Dermis blood vessel endothelial cell (primary cell): Measurements from ENCODE around the gene SNX13. TPM values are rescaled to one million over a fixed set of nuclear protein-coding genes. Genes with fewer than 3 reads are reported as not detected.
"Not testable (repeated sequence)": the region's sequence is repeated elsewhere in the genome, so short reads cannot be mapped to it uniquely, and the experiment has no call there.

ENCODE experiments used
- DNase-seq: peaks from one replicate; pipeline ENCODE4 v3.0.0; 2010
- total RNA-seq: library from RNA; depleted of rRNA; stranded (reverse); fragments of >200 nt; gene quantifications from 2 replicates; pipeline ENCODE4 v1.2.3, GENCODE V29; 2014

The SNX13 gene
- total RNA-seq, 1 donor from 2014 or later, result 35.1 TPM

GRCh38 chr7:17845197-17845547 lies 95.1 kb downstream of the SNX13 start:
- peak; percentile 4 for DNase-seq

GRCh38 chr7:17844514-17845196 lies 95.6 kb downstream of the SNX13 start:
- no peak for DNase-seq

- no peak for DNase-seq
These were observed 96.3 kb downstream of the SNX13 start for GRCh38 chr7:17844022-17844421.

DNA sequence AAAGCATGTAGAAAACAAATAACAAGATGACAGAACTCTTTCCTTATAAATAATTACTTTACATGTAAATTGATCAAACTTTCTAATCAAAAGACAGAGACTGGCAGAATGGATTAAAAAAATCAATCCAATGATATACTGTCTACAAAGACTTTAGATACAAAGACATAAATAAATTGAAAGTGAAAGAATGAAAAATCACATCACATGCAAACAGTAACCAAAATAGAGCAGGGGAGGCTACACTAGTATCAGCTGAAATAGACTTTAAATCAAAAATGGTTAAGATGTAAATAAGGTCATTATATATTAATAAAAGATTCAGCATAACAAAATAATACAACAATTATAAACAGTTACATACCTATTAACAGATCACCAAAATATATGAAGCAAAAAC lies 97.3 kb downstream of the SNX13 start:
- no peak for DNase-seq

DNA sequence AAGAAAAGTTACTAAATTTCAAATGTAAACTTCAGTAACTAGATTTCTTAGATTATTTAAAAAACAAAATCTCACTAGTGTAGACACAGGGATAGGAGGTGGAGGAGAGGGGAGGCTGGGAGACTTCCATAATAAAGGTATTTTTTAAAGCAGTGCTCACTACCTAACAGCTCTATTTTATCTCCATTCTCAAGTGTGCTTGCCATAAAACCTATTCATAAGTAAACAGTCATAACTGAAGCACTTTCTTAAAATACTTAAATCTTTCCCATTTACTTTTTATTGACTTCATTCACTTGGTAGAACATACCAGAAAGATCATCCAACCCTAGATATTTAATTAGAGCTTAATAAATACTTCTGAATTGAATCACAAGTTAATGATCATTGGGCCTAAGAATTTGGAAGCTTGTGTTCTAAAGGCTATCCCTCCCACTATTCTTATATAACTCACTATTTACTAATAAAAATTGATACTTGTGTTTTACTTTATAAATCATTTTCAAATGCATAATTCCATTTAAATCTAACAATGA lies 107.4 kb downstream of the SNX13 start:
- DNase-seq, result no peak

GRCh38 chr7:17832242-17832641 lies 108.1 kb downstream of the SNX13 start:
- DNase-seq, result no peak

DNA sequence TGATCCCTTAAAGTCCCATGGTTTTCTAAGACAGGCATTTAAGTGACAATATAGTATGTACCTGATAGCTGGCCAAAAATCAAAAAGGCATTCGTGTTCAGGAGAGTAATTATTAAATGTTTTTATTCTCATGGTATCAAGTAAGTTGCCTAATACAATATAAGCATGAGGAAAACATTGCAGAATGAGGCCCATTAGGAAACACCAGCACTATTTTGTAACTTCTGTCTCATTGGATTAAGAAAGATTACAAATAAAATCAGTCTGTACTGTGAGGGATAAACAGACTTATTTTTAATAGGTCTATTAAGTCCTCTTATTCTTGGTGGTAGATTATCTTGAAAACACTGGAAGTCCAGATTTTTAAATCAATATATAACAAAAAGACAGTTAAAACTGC lies 110.1 kb downstream of the SNX13 start:
- no peak for DNase-seq

DNA sequence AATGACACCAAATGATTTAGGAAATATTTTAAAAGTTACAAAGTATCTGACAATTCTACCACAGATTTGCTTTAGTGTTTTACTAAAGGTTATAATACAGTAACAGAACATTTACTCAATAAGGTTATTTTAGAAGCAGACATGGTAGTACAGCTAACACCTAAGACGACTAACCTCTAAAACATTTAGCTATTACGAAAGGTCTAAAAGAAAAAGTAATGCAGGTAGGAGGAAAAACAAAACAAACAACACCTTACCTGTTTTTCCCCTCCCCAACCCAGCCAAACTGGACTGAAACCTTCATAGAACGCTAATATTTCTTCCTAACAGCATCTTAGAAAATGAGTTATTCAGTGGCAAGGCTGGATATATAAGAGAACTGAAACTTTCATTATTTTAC lies 111.3 kb downstream of the SNX13 start:
- DNase-seq, result no peak

GRCh38 chr7:17822547-17823173 lies 117.6 kb downstream of the SNX13 start:
- no peak for DNase-seq

DNA sequence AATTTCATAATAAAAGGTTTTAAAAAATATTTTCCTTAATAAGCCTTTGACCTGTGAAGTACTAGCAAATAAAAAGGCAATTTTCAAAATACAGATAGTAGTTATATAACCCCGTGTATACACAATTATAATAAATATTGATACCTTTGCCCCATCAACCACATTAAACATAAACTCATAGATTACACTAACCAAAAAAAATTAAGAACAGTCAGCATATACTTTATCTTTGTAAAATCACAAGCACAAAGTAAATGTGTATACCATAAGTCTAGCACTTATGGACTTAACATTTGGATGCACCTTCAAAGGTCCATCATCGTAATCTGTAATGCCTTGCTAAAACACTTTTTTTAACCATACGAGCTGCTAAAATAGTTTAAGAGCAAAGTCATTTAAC lies 123.4 kb downstream of the SNX13 start:
- DNase-seq, result no peak

- no peak for DNase-seq
These were observed 125.0 kb downstream of the SNX13 start for GRCh38 chr7:17815318-17815717.

GRCh38 chr7:17814058-17814457 lies 126.2 kb downstream of the SNX13 start:
- DNase-seq, result no peak

DNA sequence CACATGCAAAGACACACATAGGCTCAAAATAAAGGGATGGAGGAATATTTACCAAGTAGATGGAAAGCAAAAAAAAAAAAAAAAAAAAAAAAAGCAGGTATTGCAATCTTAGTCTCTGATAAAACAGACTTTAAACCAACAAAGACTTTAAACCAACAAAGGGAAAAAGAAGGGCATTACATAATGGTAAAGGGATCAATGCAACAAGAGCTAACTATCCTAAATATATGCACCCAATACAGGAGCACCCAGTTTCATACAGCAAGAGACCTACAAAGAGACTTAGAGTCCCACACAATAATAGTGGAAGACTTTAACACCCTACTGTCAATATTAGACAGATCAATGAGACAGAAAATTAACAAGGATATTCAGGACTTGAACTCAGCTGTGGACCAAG lies 131.1 kb downstream of the SNX13 start:
- DNase-seq, result not testable (repeated sequence)

DNA sequence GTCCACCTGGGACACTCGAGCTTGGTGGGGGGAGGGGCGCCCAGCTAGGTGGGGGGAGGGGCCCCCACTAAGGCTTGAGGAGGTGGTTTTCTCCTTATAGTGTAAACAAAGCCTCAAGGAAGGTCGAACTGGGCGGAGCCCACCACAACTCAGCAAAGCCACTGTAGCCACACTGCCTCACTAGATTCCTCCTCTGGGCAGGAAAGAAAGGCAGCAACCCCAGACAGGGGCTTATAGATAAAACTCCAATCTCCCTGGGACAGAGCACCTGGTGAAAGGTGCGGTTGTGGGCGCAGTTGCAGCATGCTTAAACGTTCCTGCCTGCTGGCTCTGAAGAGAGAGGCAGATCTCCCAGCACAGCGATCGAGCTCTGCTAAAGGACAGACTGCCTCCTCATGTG lies 133.1 kb downstream of the SNX13 start:
- no peak for DNase-seq

DNA sequence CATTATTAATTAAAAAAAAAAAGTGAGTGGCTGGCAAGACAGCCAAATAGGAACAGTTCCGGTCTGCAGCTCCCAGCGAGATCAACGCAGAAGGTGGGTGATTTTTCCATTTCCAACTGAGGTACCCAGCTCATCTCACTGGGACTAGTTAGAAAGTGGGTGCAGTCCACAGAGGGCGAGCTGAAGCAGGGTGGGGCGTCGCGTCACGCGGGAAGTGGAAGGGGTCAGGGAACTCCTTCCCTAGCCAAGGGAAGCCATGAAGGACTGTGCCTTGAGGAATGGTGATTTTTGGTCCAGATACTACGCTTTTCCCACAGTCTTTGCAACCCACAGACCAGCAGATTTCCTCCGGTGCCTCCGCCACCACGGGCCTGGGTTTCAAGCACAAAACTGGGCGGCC lies 133.7 kb downstream of the SNX13 start:
- DNase-seq, result no peak

DNA sequence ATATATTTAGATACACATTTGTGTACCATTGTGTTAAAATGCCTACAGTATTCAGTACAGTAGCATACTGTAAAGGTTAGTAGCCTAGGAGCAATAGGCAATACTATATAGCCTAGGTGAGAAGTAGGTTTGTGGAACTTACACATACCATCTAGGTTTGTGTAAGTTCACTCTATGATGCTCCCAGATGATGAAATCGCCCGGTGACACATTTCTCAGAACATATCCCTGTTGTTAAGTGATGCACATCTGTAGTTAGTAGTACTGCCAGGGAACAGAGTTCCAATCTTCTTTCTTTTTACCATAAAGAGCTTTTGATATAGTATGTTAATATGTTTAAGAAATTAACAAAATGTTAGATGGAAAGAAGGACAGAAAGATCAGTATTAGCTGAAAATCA lies 138.2 kb downstream of the SNX13 start:
- no peak for DNase-seq

- no peak for DNase-seq
These were observed 148.0 kb downstream of the SNX13 start for GRCh38 chr7:17792075-17792936.

DNA sequence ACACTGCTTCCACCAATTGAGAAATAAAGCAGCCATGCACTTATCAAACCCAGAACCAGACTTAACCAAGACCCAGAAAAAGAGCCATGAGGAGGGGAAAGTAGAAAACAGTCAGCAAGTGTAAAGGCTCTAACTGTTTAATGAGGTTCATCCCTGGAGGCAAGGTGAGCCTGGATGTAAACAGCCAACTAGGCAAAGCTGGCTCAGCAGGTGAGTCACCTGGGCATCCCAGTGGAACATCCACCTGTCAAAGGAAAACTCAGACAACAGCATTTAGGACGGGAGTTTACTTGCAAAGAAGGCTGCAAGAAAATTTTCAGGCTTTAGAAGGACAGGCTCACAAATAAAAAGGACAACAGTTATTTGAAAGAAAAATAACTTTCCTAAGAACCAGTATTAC lies 153.0 kb downstream of the SNX13 start:
- no peak for DNase-seq

DNA sequence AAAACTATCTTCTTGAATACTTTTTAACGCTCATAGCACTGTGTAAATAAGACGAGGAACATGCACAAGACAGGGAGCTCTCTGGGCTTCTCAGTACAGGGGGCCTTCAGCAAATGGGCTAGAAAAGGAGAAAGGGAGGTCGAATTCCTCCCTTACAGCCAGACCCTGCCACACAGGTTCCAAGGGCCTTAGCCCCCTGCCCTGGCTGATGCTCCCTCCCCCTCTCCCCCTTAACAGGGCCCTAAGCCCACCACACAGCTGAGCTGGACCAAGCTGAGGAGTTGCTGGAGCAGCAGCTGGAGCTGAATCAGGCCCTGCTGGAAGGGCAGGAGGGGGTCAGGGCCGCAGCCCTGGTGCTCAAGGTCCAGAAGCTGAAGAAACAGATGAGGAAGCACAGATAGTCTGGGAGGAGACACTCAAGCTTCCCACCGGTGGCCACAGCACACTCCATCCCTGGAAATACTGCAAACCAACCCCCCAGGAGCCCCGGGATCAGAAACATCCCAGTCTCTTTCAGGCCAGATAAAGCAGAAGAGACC lies 153.9 kb downstream of the SNX13 start:
- no peak for DNase-seq

GRCh38 chr7:17782216-17782549 lies 158.1 kb downstream of the SNX13 start:
- DNase-seq, result no peak

- peak; percentile 48 for DNase-seq
These were observed 158.6 kb downstream of the SNX13 start for GRCh38 chr7:17781491-17782215.

DNA sequence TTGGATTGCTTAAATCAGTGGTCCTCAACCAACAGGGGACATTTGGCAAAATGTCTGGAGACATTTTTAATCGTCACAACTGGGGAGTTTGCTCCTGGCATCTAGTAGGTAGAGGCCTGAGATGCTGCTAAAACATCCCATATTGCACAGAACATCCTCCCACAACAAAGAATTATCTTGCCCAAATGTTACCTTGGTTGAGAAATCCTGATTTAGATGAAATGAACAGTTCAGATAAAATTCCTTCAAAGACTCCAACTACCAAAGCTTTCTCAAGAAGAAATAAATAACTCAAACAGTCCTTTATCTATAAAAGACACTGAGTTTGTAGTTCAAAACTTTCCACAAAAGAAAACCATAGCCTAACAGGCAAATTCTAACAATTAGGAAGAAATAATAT lies 160.9 kb downstream of the SNX13 start:
- no peak for DNase-seq
